H9 (cell line): ENCODE measurements around the gene DUS2. TPM values are rescaled to one million over a fixed set of nuclear protein-coding genes. Genes with fewer than 3 reads are reported as not detected.

ENCODE experiments used
- DNase-seq: peaks from one replicate; pipeline ENCODE4 v3.0.0-alpha.2; 2017
- H2AFZ ChIP-seq: one replicate; pipeline ENCODE4 v1.6.1; 2013; ENCODE audit warnings: mild to moderate bottlenecking, low read length, control low read depth, moderate library complexity
- H2AK5ac ChIP-seq: 2 replicates; pipeline ENCODE4 v1.6.1; 2013; ENCODE audit warnings: low read length, control low read depth, mixed read lengths; ENCODE audit not compliant: insufficient read length
- H2BK120ac ChIP-seq: one replicate; pipeline ENCODE4 v1.6.1; 2013; ENCODE audit warnings: low read depth, mild to moderate bottlenecking, low read length, control low read depth, inconsistent platforms; ENCODE audit not compliant: poor library complexity, severe bottlenecking
- H2BK12ac ChIP-seq: 2 replicates; pipeline ENCODE4 v1.6.1; 2013; ENCODE audit warnings: low read length, control low read depth, mixed read lengths, low read depth; ENCODE audit not compliant: insufficient read length
- H2BK15ac ChIP-seq: 2 replicates; pipeline ENCODE4 v1.6.1; 2013; ENCODE audit warnings: low read depth, low read length, control low read depth
- H2BK20ac ChIP-seq: one replicate; pipeline ENCODE4 v1.6.1; 2013; ENCODE audit warnings: low read depth, mild to moderate bottlenecking, low read length, control low read depth, inconsistent platforms; ENCODE audit not compliant: poor library complexity, severe bottlenecking
- H2BK5ac ChIP-seq: 2 replicates; pipeline ENCODE4 v1.6.1; 2013; ENCODE audit warnings: low read length, control low read depth, mixed read lengths; ENCODE audit not compliant: insufficient read length
- H3K14ac ChIP-seq: 2 replicates; pipeline ENCODE4 v1.6.1; 2013; ENCODE audit warnings: low read length, control low read depth; ENCODE audit not compliant: insufficient read depth
- H3K18ac ChIP-seq: 2 replicates; pipeline ENCODE4 v1.6.1; 2013; ENCODE audit warnings: low read depth, mild to moderate bottlenecking, mixed read lengths, low read length, control low read depth; ENCODE audit not compliant: insufficient read length
- H3K23ac ChIP-seq: 2 replicates; pipeline ENCODE4 v1.6.1; 2013; ENCODE audit warnings: low read length, control low read depth, mixed read lengths, low read depth; ENCODE audit not compliant: insufficient read length
- H3K23me2 ChIP-seq: 2 replicates; pipeline ENCODE4 v1.6.1; 2013; ENCODE audit warnings: low read depth, mild to moderate bottlenecking, mixed read lengths, low read length, control low read depth; ENCODE audit not compliant: insufficient read length, poor library complexity, severe bottlenecking
- H3K27ac ChIP-seq: 2 replicates; pipeline ENCODE4 v1.5.1; 2013; ENCODE audit warnings: low read length, control low read depth, mixed read lengths, low read depth; ENCODE audit not compliant: insufficient read length
- H3K27me3 ChIP-seq: 2 replicates; pipeline ENCODE4 v1.6.1; 2013; ENCODE audit warnings: low read length, control low read depth, inconsistent platforms; ENCODE audit not compliant: insufficient read depth
- H3K4ac ChIP-seq: 2 replicates; pipeline ENCODE4 v1.6.1; 2013; ENCODE audit warnings: low read depth, mild to moderate bottlenecking, control low read depth, inconsistent platforms, low read length, moderate library complexity
- H3K4me1 ChIP-seq: 2 replicates; pipeline ENCODE4 v1.6.1; 2013; ENCODE audit warnings: low read length, control low read depth, inconsistent platforms; ENCODE audit not compliant: insufficient read depth
- H3K4me2 ChIP-seq: 2 replicates; pipeline ENCODE4 v1.6.1; 2013; ENCODE audit warnings: low read length, control low read depth, mixed read lengths; ENCODE audit not compliant: insufficient read length, insufficient read depth
- H3K56ac ChIP-seq: 2 replicates; pipeline ENCODE4 v1.6.1; 2013; ENCODE audit warnings: low read depth, mild to moderate bottlenecking, mixed read lengths, low read length, control low read depth; ENCODE audit not compliant: insufficient read length
- H3K79me1 ChIP-seq: 2 replicates; pipeline ENCODE4 v1.6.1; 2013; ENCODE audit warnings: low read depth, mild to moderate bottlenecking, moderate library complexity, low read length, control low read depth, inconsistent platforms; ENCODE audit not compliant: insufficient read depth, poor library complexity, severe bottlenecking
- H3K79me2 ChIP-seq: 2 replicates; pipeline ENCODE4 v1.6.1; 2013; ENCODE audit warnings: low read length, control low read depth, inconsistent platforms; ENCODE audit not compliant: insufficient read depth
- H3K9ac ChIP-seq: 2 replicates; pipeline ENCODE4 v1.6.1; 2013; ENCODE audit warnings: low read length, control low read depth, mixed read lengths; ENCODE audit not compliant: insufficient read length; ENCODE audit errors: extremely low read depth
- H3K9me3 ChIP-seq: one replicate; pipeline ENCODE4 v1.6.1; 2013; ENCODE audit warnings: low read depth, low read length, inconsistent platforms; ENCODE audit not compliant: control insufficient read depth
- H3T11ph ChIP-seq: one replicate; pipeline ENCODE4 v1.6.1; 2013; ENCODE audit warnings: mild to moderate bottlenecking, low read length, control low read depth, inconsistent platforms
- H4K20me1 ChIP-seq: one replicate; pipeline ENCODE4 v1.6.1; 2013; ENCODE audit not compliant: control insufficient read depth, insufficient read length, insufficient read depth
- H4K5ac ChIP-seq: 2 replicates; pipeline ENCODE4 v1.6.1; 2013; ENCODE audit warnings: low read depth, mild to moderate bottlenecking, mixed read lengths, low read length, control low read depth; ENCODE audit not compliant: insufficient read length
- H4K8ac ChIP-seq: replicated peaks from 2 replicates; pipeline ENCODE4 v1.6.1; 2013; ENCODE audit warnings: low read length, control low read depth, mixed read lengths, low read depth; ENCODE audit not compliant: insufficient read length
- H4K91ac ChIP-seq: 2 replicates; pipeline ENCODE4 v1.6.1; 2013; ENCODE audit warnings: low read depth, mild to moderate bottlenecking, moderate library complexity, mixed read lengths, low read length, control low read depth; ENCODE audit not compliant: insufficient read length
- H3K27ac Mint-ChIP-seq, 3 experiments: 2 replicates in 2 of 3; 3 replicates in 1 of 3; pipeline ENCODE4 v1.8.0; 2020 to 2021; ENCODE audit warnings: mixed read lengths in 3 of 3, mild to moderate bottlenecking in 1 of 3, moderate library complexity in 1 of 3
- H3K27me3 Mint-ChIP-seq: 2 replicates; pipeline ENCODE4 v1.8.0; 2021; ENCODE audit warnings: low read depth, mild to moderate bottlenecking, moderate library complexity, mixed read lengths
- H3K36me3 Mint-ChIP-seq, 3 experiments: 2 replicates in 2 of 3; 3 replicates in 1 of 3; pipeline ENCODE4 v1.8.0; 2020 to 2021; ENCODE audit warnings: low read depth in 3 of 3, mixed read lengths in 3 of 3; ENCODE audit not compliant: insufficient read depth in 1 of 3
- H3K4me1 Mint-ChIP-seq, 2 experiments: 2 replicates each; pipeline ENCODE4 v1.8.0; 2020; ENCODE audit warnings: mixed read lengths in 2 of 2
- H3K4me3 Mint-ChIP-seq, 2 experiments: 2 replicates in 1 of 2; 3 replicates in 1 of 2; pipeline ENCODE4 v1.8.0; 2020 to 2021; ENCODE audit warnings: mild to moderate bottlenecking in 2 of 2, mixed read lengths in 2 of 2, moderate library complexity in 1 of 2
- H3K9me3 Mint-ChIP-seq, 2 experiments: 2 replicates in 1 of 2; 3 replicates in 1 of 2; pipeline ENCODE4 v1.8.0; 2020; ENCODE audit warnings: mild to moderate bottlenecking in 2 of 2, mixed read lengths in 2 of 2, moderate library complexity in 1 of 2
- WGBS: extraction: QIAGEN DNeasy Blood & Tissue Kit; methylation state at CpG from one replicate; pipeline ENCODE4 v1.1.7; 2013; ENCODE audit warnings: missing lambda C conversion rate, low lambda C conversion rate, mixed read lengths; ENCODE audit not compliant: insufficient read length; ENCODE audit errors: extremely low coverage; 5-methylcytosine and 5-hydroxymethylcytosine counted together
- total RNA-seq: library from RNA; stranded (reverse); gene quantifications from 2 replicates; pipeline ENCODE4 v1.2.1, GENCODE V29; 2021
- TF ChIP-seq, protein P1 (sequence below): fragments of 200-600 bp; sonication (generic); conservative IDR thresholded peaks from 3 replicates; pipeline ENCODE4 v1.8.0; 2021; ENCODE audit warnings: antibody characterized with exemption, mild to moderate bottlenecking

The DUS2 gene
- total RNA-seq, 1 experiment from 2014 or later: 28.5 TPM

DNA sequence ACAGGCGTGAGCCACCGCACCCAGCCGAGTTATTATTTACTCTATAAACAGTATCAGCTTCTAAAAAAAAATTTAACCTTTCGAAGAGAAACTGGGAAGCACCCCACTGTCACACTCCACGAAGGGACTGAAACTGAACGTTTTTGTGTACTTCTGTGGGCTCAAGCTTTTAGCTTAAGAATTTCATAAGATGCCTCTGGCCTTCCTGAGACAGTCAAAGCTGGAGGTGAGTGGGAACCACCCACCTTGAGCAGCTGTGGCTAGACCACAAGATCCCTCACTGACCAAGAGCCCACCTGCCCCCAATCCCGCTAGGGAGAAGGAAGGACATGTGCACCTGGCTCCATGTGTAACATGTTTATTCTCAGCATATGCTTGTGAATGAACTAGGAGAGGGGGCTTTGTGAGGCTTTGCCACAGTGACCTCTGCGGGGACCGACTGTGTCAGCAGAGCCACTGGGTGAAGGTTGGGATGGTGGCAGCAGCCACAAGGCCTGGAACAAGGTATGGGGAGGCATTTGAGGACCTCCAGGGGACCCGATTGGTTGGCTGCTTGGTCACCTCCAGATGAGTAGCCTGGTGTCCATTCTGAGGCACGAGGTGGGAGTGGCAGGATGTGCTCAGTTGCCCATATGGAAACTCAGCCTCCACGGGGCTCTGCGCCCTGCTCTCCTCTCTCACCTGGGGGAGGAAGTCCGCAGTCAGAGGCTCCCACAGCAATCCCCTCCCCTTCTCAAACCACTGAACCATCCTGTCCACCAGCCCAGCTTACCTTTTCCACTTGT lies 47.6 kb upstream of the DUS2 start:
- Histone ChIP-seq H4K5ac (no peak overlapping the region), H4K20me1 (no peaks in the 10 kb centered on the region), H3K27me3 (no peaks in the 10 kb centered on the region; the same call in 1 of the 2 replicates), H3K4ac (no peak overlapping the region), H2BK12ac (no peak overlapping the region), H3K14ac (no peak overlapping the region; the same call in 1 of the 2 replicates), H4K91ac (no peak overlapping the region), H3K79me2 (no peaks in the 10 kb centered on the region), H3K9ac (no peak overlapping the region), H2BK120ac (no peak overlapping the region), H3K23me2 (no peaks in the 10 kb centered on the region), H3K27ac (no peak overlapping the region), H2AFZ (no peak overlapping the region), H2BK15ac (no peak overlapping the region), H3K23ac (no peak overlapping the region), H3K18ac (no peak overlapping the region), H3K56ac (no peak overlapping the region), H4K8ac (no peak overlapping the region), H2AK5ac (no peak overlapping the region), H3K9me3 (no peaks in the 10 kb centered on the region), H3K4me1 (no peaks in the 10 kb centered on the region), H3K4me2 (no peak overlapping the region), H3K79me1 (no peaks in the 10 kb centered on the region), H2BK20ac (no peak overlapping the region), H3T11ph (no peak overlapping the region), H2BK5ac (no peak overlapping the region)
- Mint-ChIP-seq H3K4me1 (no peaks in the 10 kb centered on the region), H3K4me3 (no peak overlapping the region), H3K27me3 (peaks cover 17% of the 10 kb centered on the region), H3K36me3 (no peaks in the 10 kb centered on the region), H3K9me3 (no peaks in the 10 kb centered on the region), H3K27ac (no peak overlapping the region)
- DNase-seq: no peak
- WGBS: no CpG with 5 or more reads among the region's 14 CpGs
- TF ChIP-seq, protein P1, sequence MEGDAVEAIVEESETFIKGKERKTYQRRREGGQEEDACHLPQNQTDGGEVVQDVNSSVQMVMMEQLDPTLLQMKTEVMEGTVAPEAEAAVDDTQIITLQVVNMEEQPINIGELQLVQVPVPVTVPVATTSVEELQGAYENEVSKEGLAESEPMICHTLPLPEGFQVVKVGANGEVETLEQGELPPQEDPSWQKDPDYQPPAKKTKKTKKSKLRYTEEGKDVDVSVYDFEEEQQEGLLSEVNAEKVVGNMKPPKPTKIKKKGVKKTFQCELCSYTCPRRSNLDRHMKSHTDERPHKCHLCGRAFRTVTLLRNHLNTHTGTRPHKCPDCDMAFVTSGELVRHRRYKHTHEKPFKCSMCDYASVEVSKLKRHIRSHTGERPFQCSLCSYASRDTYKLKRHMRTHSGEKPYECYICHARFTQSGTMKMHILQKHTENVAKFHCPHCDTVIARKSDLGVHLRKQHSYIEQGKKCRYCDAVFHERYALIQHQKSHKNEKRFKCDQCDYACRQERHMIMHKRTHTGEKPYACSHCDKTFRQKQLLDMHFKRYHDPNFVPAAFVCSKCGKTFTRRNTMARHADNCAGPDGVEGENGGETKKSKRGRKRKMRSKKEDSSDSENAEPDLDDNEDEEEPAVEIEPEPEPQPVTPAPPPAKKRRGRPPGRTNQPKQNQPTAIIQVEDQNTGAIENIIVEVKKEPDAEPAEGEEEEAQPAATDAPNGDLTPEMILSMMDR: no peak
